Tibial nerve (tissue), 3 donors: Measurements from ENCODE around the gene GNL1.

Experiments
- POLR2A ChIP-seq, 2 donors: fragments of 450-650 bp; IDR thresholded peaks; one replicate each; pipeline ENCODE4 v1.6.1; 2017; ENCODE audit warnings: antibody characterized with exemption in 2 of 2, mild to moderate bottlenecking in 2 of 2, moderate library complexity in 2 of 2
- TF ChIP-seq, protein P1 (sequence below), 5 experiments: fragments of 200-600 bp in 3 of 5; fragments of 450-650 bp in 2 of 5; sonication (generic) in 3 of 5; IDR thresholded peaks; one replicate each; pipeline ENCODE4 v1.5.1; 2016 to 2019; ENCODE audit warnings: antibody characterized with exemption in 5 of 5, mild to moderate bottlenecking in 3 of 5, moderate library complexity in 2 of 5

DNA sequence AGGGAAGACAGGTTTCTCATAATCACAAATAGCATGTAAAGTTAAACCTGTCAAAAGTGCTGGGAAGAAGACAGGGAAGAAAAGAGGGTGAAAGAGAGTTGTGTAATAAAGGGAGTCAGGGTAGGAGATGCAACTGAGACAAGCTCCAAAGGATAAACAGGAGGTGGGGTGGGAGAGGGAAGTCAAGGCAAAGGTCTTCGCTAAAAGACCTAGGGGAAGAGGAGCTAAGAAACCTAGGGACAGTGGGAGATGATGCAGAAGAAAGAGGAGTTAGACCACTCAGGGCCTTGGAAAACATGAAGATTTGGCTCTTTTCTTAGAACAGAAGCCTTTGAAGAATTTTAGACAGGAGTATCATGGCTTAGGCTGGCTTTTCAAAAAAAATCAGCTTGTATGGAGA, 7.8 kb upstream of the GNL1 start:
- TF ChIP-seq, protein P1, sequence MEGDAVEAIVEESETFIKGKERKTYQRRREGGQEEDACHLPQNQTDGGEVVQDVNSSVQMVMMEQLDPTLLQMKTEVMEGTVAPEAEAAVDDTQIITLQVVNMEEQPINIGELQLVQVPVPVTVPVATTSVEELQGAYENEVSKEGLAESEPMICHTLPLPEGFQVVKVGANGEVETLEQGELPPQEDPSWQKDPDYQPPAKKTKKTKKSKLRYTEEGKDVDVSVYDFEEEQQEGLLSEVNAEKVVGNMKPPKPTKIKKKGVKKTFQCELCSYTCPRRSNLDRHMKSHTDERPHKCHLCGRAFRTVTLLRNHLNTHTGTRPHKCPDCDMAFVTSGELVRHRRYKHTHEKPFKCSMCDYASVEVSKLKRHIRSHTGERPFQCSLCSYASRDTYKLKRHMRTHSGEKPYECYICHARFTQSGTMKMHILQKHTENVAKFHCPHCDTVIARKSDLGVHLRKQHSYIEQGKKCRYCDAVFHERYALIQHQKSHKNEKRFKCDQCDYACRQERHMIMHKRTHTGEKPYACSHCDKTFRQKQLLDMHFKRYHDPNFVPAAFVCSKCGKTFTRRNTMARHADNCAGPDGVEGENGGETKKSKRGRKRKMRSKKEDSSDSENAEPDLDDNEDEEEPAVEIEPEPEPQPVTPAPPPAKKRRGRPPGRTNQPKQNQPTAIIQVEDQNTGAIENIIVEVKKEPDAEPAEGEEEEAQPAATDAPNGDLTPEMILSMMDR (IDR thresholded peaks at IDR 0.05) = no peak
- no peak for TF ChIP-seq POLR2A (IDR thresholded peaks at IDR 0.05)
